GM23338 (cell line): ENCODE measurements around the gene ARFIP1. TPM values are rescaled to one million over a fixed set of nuclear protein-coding genes. Genes with fewer than 3 reads are reported as not detected.

Source experiments
- ATAC-seq: fragments of 200-7000 bp; cut with Tn5 transposase; 3 replicates; pipeline ENCODE4 v1.9.1; 2020
- DNase-seq: peaks from one replicate; pipeline ENCODE4 v3.0.0-alpha.2; 2015; ENCODE audit warnings: low spot score
- H2AFZ ChIP-seq: fragments of 200-600 bp; sonication (generic); 2 replicates; pipeline ENCODE4 v1.8.0; 2016; ENCODE audit warnings: antibody characterized with exemption, mild to moderate bottlenecking, moderate library complexity
- H3F3A ChIP-seq: fragments of 200-600 bp; sonication (generic); replicated peaks from 2 replicates; pipeline ENCODE4 v1.8.0; 2017; ENCODE audit warnings: antibody characterized with exemption, mixed run types, low read depth
- H3K27ac ChIP-seq: fragments of 200-600 bp; sonication (generic); 2 replicates; pipeline ENCODE4 v1.6.1; 2016; ENCODE audit warnings: low read depth
- H3K27me3 ChIP-seq: fragments of 200-600 bp; sonication (generic); 2 replicates; pipeline ENCODE4 v1.8.0; 2016; ENCODE audit warnings: mild to moderate bottlenecking, mixed run types, moderate library complexity; ENCODE audit not compliant: insufficient read depth
- H3K36me3 ChIP-seq: fragments of 200-600 bp; sonication (generic); 2 replicates; pipeline ENCODE4 v1.8.0; 2016; ENCODE audit warnings: mild to moderate bottlenecking; ENCODE audit not compliant: insufficient read depth
- H3K4me1 ChIP-seq: fragments of 200-600 bp; sonication (generic); 2 replicates; pipeline ENCODE4 v1.8.0; 2016; ENCODE audit warnings: mild to moderate bottlenecking, moderate library complexity; ENCODE audit not compliant: insufficient read depth
- H3K4me2 ChIP-seq: fragments of 200-600 bp; sonication (generic); 2 replicates; pipeline ENCODE4 v1.7.1; 2017; ENCODE audit warnings: mixed run types
- H3K4me3 ChIP-seq: fragments of 200-600 bp; sonication (generic); 2 replicates; pipeline ENCODE4 v1.6.1; 2016; ENCODE audit warnings: mixed run types
- H3K79me2 ChIP-seq: fragments of 200-600 bp; sonication (generic); replicated peaks from 2 replicates; pipeline ENCODE4 v1.8.0; 2017; ENCODE audit warnings: mild to moderate bottlenecking; ENCODE audit not compliant: insufficient read depth
- H3K9me2 ChIP-seq: fragments of 200-600 bp; sonication (generic); 2 replicates; pipeline ENCODE4 v1.8.0; 2017; ENCODE audit not compliant: insufficient read depth
- H4K20me1 ChIP-seq: fragments of 200-600 bp; sonication (generic); replicated peaks from 2 replicates; pipeline ENCODE4 v1.8.0; 2017; ENCODE audit warnings: mild to moderate bottlenecking; ENCODE audit not compliant: insufficient read depth
- H3K27ac Mint-ChIP-seq: 2 replicates; pipeline ENCODE4 v1.8.0; 2020; ENCODE audit warnings: inconsistent platforms, mild to moderate bottlenecking, moderate library complexity, mixed read lengths
- H3K27me3 Mint-ChIP-seq: 3 replicates; pipeline ENCODE4 v1.8.0; 2022; ENCODE audit warnings: low read depth, mild to moderate bottlenecking, moderate library complexity, mixed read lengths, inconsistent platforms; ENCODE audit not compliant: insufficient read depth, poor library complexity
- H3K36me3 Mint-ChIP-seq: 3 replicates; pipeline ENCODE4 v1.8.0; 2021; ENCODE audit warnings: low read depth, mild to moderate bottlenecking, inconsistent platforms, moderate library complexity, mixed read lengths
- H3K4me1 Mint-ChIP-seq: 3 replicates; pipeline ENCODE4 v1.8.0; 2020; ENCODE audit warnings: mild to moderate bottlenecking, inconsistent platforms, mixed read lengths
- H3K4me3 Mint-ChIP-seq: 3 replicates; pipeline ENCODE4 v1.8.0; 2021; ENCODE audit warnings: moderate library complexity, mild to moderate bottlenecking, inconsistent platforms, mixed read lengths
- H3K9me3 Mint-ChIP-seq: 3 replicates; pipeline ENCODE4 v1.8.0; 2020; ENCODE audit warnings: moderate library complexity, mild to moderate bottlenecking, inconsistent platforms, mixed read lengths
- JUNB ChIP-seq: IDR thresholded peaks from one replicate; pipeline ENCODE4 v1.6.1; 2016; ENCODE audit warnings: antibody characterized with exemption; ENCODE audit not compliant: unreplicated experiment
- REST ChIP-seq: IDR thresholded peaks from one replicate; pipeline ENCODE4 v1.6.1; 2018; ENCODE audit warnings: antibody characterized with exemption; ENCODE audit not compliant: unreplicated experiment
- ZNF462 ChIP-seq: fragments of 250-450 bp; sonication (Bioruptor Pico); IDR thresholded peaks from 2 replicates; pipeline ENCODE4 v1.5.0; 2020; ENCODE audit warnings: mild to moderate bottlenecking, moderate library complexity
- polyA plus RNA-seq: library from polyadenylated mRNA; unstranded; fragments of >200 nt; fragmentation: Nextera tagmentation; extraction: Ambion mirVana; gene quantifications from 2 replicates; pipeline ENCODE4 v1.2.1, GENCODE V29; 2016
- total RNA-seq: library from RNA; depleted of rRNA; stranded (reverse); fragments of >200 nt; shearing (Covaris generic); gene quantifications from 2 replicates; pipeline ENCODE4 v1.2.3, GENCODE V29; 2014

Gene ARFIP1
- total and polyA plus RNA-seq, 2 experiments from 2014 or later: 46.0 to 49.6 TPM

GRCh38 chr4:152959080-152959479 is 179.3 kb downstream of the ARFIP1 start (continued):
- TF ChIP-seq REST: no peak
- no peak for TF ChIP-seq JUNB

GRCh38 chr4:152960082-152960481 is 180.3 kb downstream of the ARFIP1 start:
- ATAC-seq (no peak), DNase-seq (no peak)
- no peaks in the 10 kb centered on the region for H3F3A ChIP-seq
- no peak for TF ChIP-seq ZNF462
- H3K27me3 ChIP-seq: no peaks in the 10 kb centered on the region
- H3K27ac ChIP-seq: no peak overlapping the region
- Mint-ChIP-seq H3K4me3 (no peak overlapping the region), H3K9me3 (no peaks in the 10 kb centered on the region), H3K27ac (no peak overlapping the region), H3K27me3 (peaks cover 3% of the 10 kb centered on the region), H3K36me3 (peaks cover 66% of the 10 kb centered on the region), H3K4me1 (peaks cover 43% of the 10 kb centered on the region)
- H3K4me3 ChIP-seq: no peak overlapping the region
- no peaks in the 10 kb centered on the region for H3K4me1 ChIP-seq
- H3K4me2 ChIP-seq: no peak overlapping the region
- H3K9me2 ChIP-seq: no peaks in the 10 kb centered on the region
- no peaks in the 10 kb centered on the region for H4K20me1 ChIP-seq
- 0 out of 2 replicates have a peak, but pooled peaks cover 5% of the 10 kb centered on the region for H3K79me2 ChIP-seq
- peaks cover 16% of the 10 kb centered on the region; the same call in 1 of the 2 replicates for H3K36me3 ChIP-seq
- no peak overlapping the region for H2AFZ ChIP-seq
